Tibial nerve (tissue), 4 donors: ENCODE data around the gene ERC2. TPM values are rescaled to one million over a fixed set of nuclear protein-coding genes. Genes with fewer than 3 reads are reported as not detected.

Source experiments
- DNase-seq, 2 donors: peaks; one replicate each; pipeline ENCODE4 v3.0.0-alpha.2; 2019; ENCODE audit warnings: low spot score in 2 of 2
- H3K27ac ChIP-seq, 4 donors: fragments of 200-600 bp; sonication (generic) in 3 of 4; one replicate each; pipeline ENCODE4 v1.5.1; 2017 to 2019; ENCODE audit warnings: mild to moderate bottlenecking in 1 of 4
- H3K27me3 ChIP-seq, 2 donors: fragments of 200-600 bp; sonication (generic) in 1 of 2; one replicate each; pipeline versions ENCODE4 v1.5.1 to v1.6.0; 2017 to 2019
- H3K36me3 ChIP-seq, 3 donors: fragments of 200-600 bp; sonication (generic); one replicate each; pipeline ENCODE4 v1.5.1; 2018 to 2019
- H3K4me1 ChIP-seq, 4 donors: fragments of 200-600 bp; sonication (generic) in 3 of 4; one replicate each; pipeline ENCODE4 v1.5.1; 2017 to 2019
- H3K4me3 ChIP-seq, 4 donors: fragments of 200-600 bp; sonication (generic) in 3 of 4; one replicate each; pipeline ENCODE4 v1.5.1; 2017 to 2019; ENCODE audit warnings: mild to moderate bottlenecking in 1 of 4, moderate library complexity in 1 of 4
- H3K9me3 ChIP-seq, 4 donors: fragments of 200-600 bp; sonication (generic) in 3 of 4; one replicate each; pipeline ENCODE4 v1.5.1; 2017 to 2019
- EP300 ChIP-seq, 2 donors: sonication (generic); formaldehyde crosslinking; IDR thresholded peaks; one replicate each; pipeline ENCODE4 v1.6.1; 2017; ENCODE audit warnings: antibody characterized with exemption in 2 of 2, mild to moderate bottlenecking in 1 of 2
- POLR2A ChIP-seq, 2 donors: fragments of 450-650 bp; IDR thresholded peaks; one replicate each; pipeline ENCODE4 v1.6.1; 2017; ENCODE audit warnings: antibody characterized with exemption in 2 of 2, mild to moderate bottlenecking in 2 of 2, moderate library complexity in 2 of 2
- WGBS, 2 donors: methylation state at CpG; one replicate each; pipeline ENCODE4 v1.1.5; 2018; 5-methylcytosine and 5-hydroxymethylcytosine counted together
- total RNA-seq, 4 donors: library from RNA; depleted of rRNA; stranded (reverse); fragments of >200 nt; gene quantifications; one replicate each; pipeline ENCODE4 v1.1.0, GENCODE V29; 2016
- TF ChIP-seq, protein P1 (sequence below), 5 experiments: fragments of 200-600 bp in 3 of 5; fragments of 450-650 bp in 2 of 5; sonication (generic) in 3 of 5; IDR thresholded peaks; one replicate each; pipeline ENCODE4 v1.5.1; 2016 to 2019; ENCODE audit warnings: antibody characterized with exemption in 5 of 5, mild to moderate bottlenecking in 3 of 5, moderate library complexity in 2 of 5

The ERC2 gene
- total RNA-seq, 4 donors from 2014 or later = 0.84 to 0.98 (median 0.90) TPM; not detected in 1

DNA sequence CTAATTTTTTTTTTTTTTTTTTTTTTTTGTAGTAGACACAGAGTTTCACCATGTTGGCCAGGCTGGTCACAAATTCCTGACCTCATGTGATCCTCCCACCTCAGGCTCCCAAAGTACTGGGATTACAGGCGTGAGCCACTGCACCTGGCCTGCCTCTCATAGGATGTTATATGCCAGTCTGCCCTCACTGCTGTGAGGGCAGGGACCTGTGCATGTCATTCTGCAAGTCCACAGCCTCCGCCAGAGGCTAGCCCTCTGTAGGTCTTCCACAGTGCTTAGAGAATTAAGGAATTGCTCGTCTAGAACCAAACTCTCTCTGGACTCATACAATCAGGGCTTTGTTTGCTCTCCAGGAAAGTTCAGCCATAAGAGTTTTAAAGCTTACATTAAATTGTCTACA lies 817.3 kb downstream of the ERC2 start:
- Histone ChIP-seq H3K27ac (no peak overlapping the region), H3K27me3 (no peaks in the 10 kb centered on the region), H3K9me3 (no peaks in the 10 kb centered on the region), H3K4me1 (no peaks in the 10 kb centered on the region), H3K4me3 (no peak overlapping the region), H3K36me3 (no peaks in the 10 kb centered on the region)
- WGBS, 2 donors = 64 to 65% methylated on average over 3 of the region's 3 CpGs
- DNase-seq = no peak
- no peak for TF ChIP-seq POLR2A (IDR thresholded peaks at IDR 0.05)
- TF ChIP-seq, protein P1, sequence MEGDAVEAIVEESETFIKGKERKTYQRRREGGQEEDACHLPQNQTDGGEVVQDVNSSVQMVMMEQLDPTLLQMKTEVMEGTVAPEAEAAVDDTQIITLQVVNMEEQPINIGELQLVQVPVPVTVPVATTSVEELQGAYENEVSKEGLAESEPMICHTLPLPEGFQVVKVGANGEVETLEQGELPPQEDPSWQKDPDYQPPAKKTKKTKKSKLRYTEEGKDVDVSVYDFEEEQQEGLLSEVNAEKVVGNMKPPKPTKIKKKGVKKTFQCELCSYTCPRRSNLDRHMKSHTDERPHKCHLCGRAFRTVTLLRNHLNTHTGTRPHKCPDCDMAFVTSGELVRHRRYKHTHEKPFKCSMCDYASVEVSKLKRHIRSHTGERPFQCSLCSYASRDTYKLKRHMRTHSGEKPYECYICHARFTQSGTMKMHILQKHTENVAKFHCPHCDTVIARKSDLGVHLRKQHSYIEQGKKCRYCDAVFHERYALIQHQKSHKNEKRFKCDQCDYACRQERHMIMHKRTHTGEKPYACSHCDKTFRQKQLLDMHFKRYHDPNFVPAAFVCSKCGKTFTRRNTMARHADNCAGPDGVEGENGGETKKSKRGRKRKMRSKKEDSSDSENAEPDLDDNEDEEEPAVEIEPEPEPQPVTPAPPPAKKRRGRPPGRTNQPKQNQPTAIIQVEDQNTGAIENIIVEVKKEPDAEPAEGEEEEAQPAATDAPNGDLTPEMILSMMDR (IDR thresholded peaks at IDR 0.05) = no peak
- no peak for TF ChIP-seq EP300 (IDR thresholded peaks at IDR 0.05)

- Histone ChIP-seq H3K4me3 (no peak overlapping the region), H3K27me3 (no peaks in the 10 kb centered on the region), H3K27ac (no peak overlapping the region), H3K9me3 (no peaks in the 10 kb centered on the region), H3K36me3 (no peaks in the 10 kb centered on the region), H3K4me1 (no peaks in the 10 kb centered on the region)
- TF ChIP-seq, protein P1 (IDR thresholded peaks at IDR 0.05) = no peak
- TF ChIP-seq POLR2A (IDR thresholded peaks at IDR 0.05) (no peak), EP300 (IDR thresholded peaks at IDR 0.05) (no peak)
- 88 to 97% methylated on average over 4 of the region's 4 CpGs for WGBS, 2 donors
- DNase-seq = no peak
Observed at GRCh38 chr3:55650011-55650410, 818.3 kb downstream of the ERC2 start.

DNA sequence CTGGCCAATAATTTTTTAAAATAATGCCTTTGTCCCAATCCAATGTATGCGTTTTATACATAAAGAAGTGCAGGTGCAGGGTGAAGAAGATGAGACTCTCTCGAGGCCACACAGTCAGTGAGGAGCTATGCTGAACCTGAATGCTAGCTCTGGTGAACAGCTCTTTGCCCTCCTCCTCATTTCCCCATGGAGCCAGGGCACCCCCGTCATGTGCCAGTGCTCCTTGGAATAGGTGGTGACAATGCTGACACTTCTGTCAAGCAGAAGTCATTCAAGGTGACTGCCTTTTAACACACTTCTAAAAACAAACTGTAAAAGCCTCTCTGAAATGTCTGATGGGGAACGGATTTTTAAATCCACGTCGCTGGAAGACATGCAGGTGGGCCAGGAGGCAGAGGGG lies 818.7 kb downstream of the ERC2 start:
- H3K4me3 ChIP-seq = no peak overlapping the region
- no peaks in the 10 kb centered on the region for H3K36me3 ChIP-seq
- no peaks in the 10 kb centered on the region for H3K9me3 ChIP-seq
- no peak for TF ChIP-seq POLR2A (IDR thresholded peaks at IDR 0.05)
- no peak for TF ChIP-seq EP300 (IDR thresholded peaks at IDR 0.05)
- TF ChIP-seq, protein P1 (IDR thresholded peaks at IDR 0.05) = no peak
- WGBS, 2 donors = 70 to 73% methylated on average over 6 of the region's 6 CpGs
- no peaks in the 10 kb centered on the region for H3K27me3 ChIP-seq
- H3K27ac ChIP-seq = no peak overlapping the region
- no peak for DNase-seq
- H3K4me1 ChIP-seq = no peaks in the 10 kb centered on the region

DNA sequence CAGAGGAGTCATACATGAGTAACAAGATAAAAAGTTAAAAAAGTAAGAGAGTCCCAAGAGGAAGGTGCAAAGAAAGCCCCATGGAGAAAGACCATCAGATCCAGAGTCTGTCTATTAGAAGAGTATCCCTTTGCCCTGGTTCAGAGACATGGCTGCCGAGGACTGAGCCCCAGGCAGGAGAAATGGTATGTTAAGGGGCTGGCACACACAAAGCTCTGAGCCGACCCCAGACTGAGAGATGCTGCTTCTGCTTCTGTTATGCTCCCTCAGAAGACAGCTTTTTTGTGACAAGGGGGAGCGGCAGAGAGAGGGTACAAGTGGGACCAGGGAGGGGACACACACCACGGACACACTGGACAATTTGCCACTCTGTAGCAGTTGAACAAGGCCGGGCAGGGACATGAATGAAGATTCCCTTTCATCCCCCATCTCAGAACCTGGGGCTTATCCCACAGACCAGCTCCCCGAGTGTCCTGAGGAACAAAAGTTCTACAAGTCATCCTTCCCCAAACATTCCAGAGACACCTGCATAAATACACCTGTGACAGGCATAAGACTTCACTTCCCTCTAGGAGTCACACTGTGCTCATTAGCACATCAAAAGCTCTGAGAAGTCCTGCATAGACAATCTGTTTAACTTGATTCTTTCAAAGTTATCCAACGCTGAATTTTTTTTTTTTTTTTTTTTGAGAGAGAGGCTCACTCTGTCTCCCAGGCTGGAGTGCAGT lies 819.5 kb downstream of the ERC2 start:
- Histone ChIP-seq H3K9me3 (no peaks in the 10 kb centered on the region), H3K27ac (no peak overlapping the region), H3K4me1 (no peaks in the 10 kb centered on the region), H3K36me3 (no peaks in the 10 kb centered on the region), H3K27me3 (no peaks in the 10 kb centered on the region), H3K4me3 (no peak overlapping the region)
- no peak for TF ChIP-seq POLR2A (IDR thresholded peaks at IDR 0.05)
- TF ChIP-seq EP300 (IDR thresholded peaks at IDR 0.05) = no peak
- TF ChIP-seq, protein P1 (IDR thresholded peaks at IDR 0.05) = no peak
- DNase-seq = no peak
- WGBS, 2 donors = 71 to 76% methylated on average over 7 of the region's 7 CpGs

- Histone ChIP-seq H3K27ac (no peak overlapping the region), H3K36me3 (no peaks in the 10 kb centered on the region), H3K4me3 (no peak overlapping the region), H3K27me3 (no peaks in the 10 kb centered on the region), H3K9me3 (no peaks in the 10 kb centered on the region), H3K4me1 (no peaks in the 10 kb centered on the region)
- WGBS, 2 donors = 57 to 67% methylated on average over 10 of the region's 10 CpGs
- no peak for DNase-seq
- TF ChIP-seq POLR2A (IDR thresholded peaks at IDR 0.05) (no peak), EP300 (IDR thresholded peaks at IDR 0.05) (no peak)
- TF ChIP-seq, protein P1 (IDR thresholded peaks at IDR 0.05) = no peak
Observed at GRCh38 chr3:55647670-55648069, 820.6 kb downstream of the ERC2 start.
